ENCODE results near the gene TMEM63A. TPM values are rescaled to one million over a fixed set of nuclear protein-coding genes. Genes with fewer than 3 reads are reported as not detected.

TMEM63A gene
- total and polyA plus RNA-seq, 10 of the 15 experiments (the other 5 are each of a cell fraction or from before 2014, with no cell fraction given) = 1.3 to 33.5 (median 15.2) TPM

GRCh38 chr1:225886159-225887029 lies 4.2 kb upstream of the TMEM63A start:
- Histone ChIP-seq H3K36me3 (ENCODE audit: control insufficient read depth in 2 of 2, insufficient read depth in 2 of 2, low read length in 1 of 2) (no peaks in the 10 kb centered on the region), H3K27ac (ENCODE audit: control insufficient read depth, insufficient read depth) (no peak overlapping the region), H3K79me2 (ENCODE audit: control insufficient read depth, insufficient read depth, low read length) (peaks cover 16% of the 10 kb centered on the region), H3K27me3 (replicated peaks in 1 of 2; ENCODE audit: control insufficient read depth in 2 of 2, insufficient read depth in 2 of 2, low read length in 1 of 2) (no peaks in the 10 kb centered on the region), H3K4me3 (no peak overlapping the region), H3K9me3 (replicated peaks; ENCODE audit: control insufficient read depth, insufficient read depth, low read length) (no peaks in the 10 kb centered on the region), H3K4me1 (ENCODE audit: control insufficient read depth, insufficient read depth, low read length) (peaks cover 7% of the 10 kb centered on the region; the same call in 1 of the 2 replicates), H4K20me1 (ENCODE audit: control insufficient read depth, insufficient read depth) (no peaks in the 10 kb centered on the region), H3K9ac (ENCODE audit: control insufficient read depth, insufficient read depth, low read length) (no peak overlapping the region), H2AFZ (ENCODE audit: control insufficient read depth, low read depth, low read length) (no peak overlapping the region), H3K4me2 (ENCODE audit: control insufficient read depth, insufficient read depth) (no peak overlapping the region)
- no peak for DNase-seq (ENCODE audit: low read depth, low spot score)
- no peak for ATAC-seq
- FAIRE-seq = no peak
- intact Hi-C loops (cut with micrococcal nuclease; ENCODE audit: unreplicated experiment) = no loop called here
- ChIA-PET RAD21 (ENCODE audit: unreplicated experiment) (no interaction called here), POLR2A (no interaction called here), CTCF (interaction anchor here (0.7 kb wide), 1 partner anchor 67 kb away, joined by 3 read pairs; no protein-coding TSS in a partner anchor), SMC1A (ENCODE audit: uncharacterized antibody, unreplicated experiment) (no interaction called here)
- no TSS peak for BruUV-seq (replicated peaks)
- in situ Hi-C loops (cut with MboI) = no loop called here
- 71% methylated on average over 19 of the region's 19 CpGs for WGBS (ENCODE audit: insufficient coverage, insufficient replicate concordance, low lambda C conversion rate, missing lambda C conversion rate)
- TF ChIP-seq LARP7 (IDR thresholded peaks at IDR 0.05) = no peak
- TF ChIP-seq ATF7 (IDR thresholded peaks at IDR 0.05; ENCODE audit: low read depth) = no peak
- TF ChIP-seq NR2C1 (IDR thresholded peaks at IDR 0.05) = no peak
- TF ChIP-seq YY1 (IDR thresholded peaks at IDR 0.05; ENCODE audit: low read depth, low read length) = no peak
- TF ChIP-seq JUNB (IDR thresholded peaks at IDR 0.05) = no peak
- TF ChIP-seq CEBPZ (IDR thresholded peaks at IDR 0.05; ENCODE audit: low read depth, low read length) = no peak
- TF ChIP-seq NRF1 (conservative IDR thresholded peaks at IDR 0.05; ENCODE audit: low read depth, low read length) = no peak
- TF ChIP-seq IKZF1 (conservative IDR thresholded peaks at IDR 0.05) = no peak
- TF ChIP-seq YBX1 (IDR thresholded peaks at IDR 0.05) = no peak
- TF ChIP-seq E2F8 (IDR thresholded peaks at IDR 0.05; ENCODE audit: low read depth, partially characterized antibody) = no peak
- TF ChIP-seq HCFC1 (IDR thresholded peaks at IDR 0.05; ENCODE audit: low read length) = no peak
- no peak for TF ChIP-seq SPI1 (IDR thresholded peaks at IDR 0.05; ENCODE audit: borderline replicate concordance, insufficient read depth, low read depth, low read length)
- TF ChIP-seq PAX8 (IDR thresholded peaks at IDR 0.05) = no peak
- no peak for TF ChIP-seq HDGF (IDR thresholded peaks at IDR 0.05)
- TF ChIP-seq NR2C2 (IDR thresholded peaks at IDR 0.05; ENCODE audit: borderline replicate concordance, control insufficient read depth, insufficient read length, low read depth) = no peak
- TF ChIP-seq NFXL1 (IDR thresholded peaks at IDR 0.05; ENCODE audit: borderline replicate concordance) = no peak
- no peak for TF ChIP-seq WRNIP1 (IDR thresholded peaks at IDR 0.05; ENCODE audit: borderline replicate concordance, low read depth, low read length)
